Measurements from ENCODE around the gene LAIR1.

DNA sequence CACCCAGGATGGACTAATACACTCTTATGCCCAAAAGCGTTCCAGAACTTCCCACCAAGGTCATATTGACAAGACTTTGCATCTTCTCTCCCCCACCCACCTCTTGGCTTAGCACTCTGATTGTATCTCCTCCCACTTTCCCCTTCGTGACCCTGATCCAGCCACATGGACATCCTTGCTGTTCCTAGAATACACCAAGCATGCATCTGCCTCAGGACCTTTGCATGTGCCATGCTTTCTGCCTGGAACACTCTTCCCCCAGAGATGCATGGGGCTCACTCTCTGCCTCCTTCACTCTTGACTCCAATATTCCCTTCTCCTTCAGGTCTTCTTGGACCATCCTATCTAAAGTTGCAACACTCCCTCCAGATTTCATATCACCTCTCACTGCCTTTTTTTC, 16.2 kb upstream of the LAIR1 start:
- TF ChIP-seq, protein P1, sequence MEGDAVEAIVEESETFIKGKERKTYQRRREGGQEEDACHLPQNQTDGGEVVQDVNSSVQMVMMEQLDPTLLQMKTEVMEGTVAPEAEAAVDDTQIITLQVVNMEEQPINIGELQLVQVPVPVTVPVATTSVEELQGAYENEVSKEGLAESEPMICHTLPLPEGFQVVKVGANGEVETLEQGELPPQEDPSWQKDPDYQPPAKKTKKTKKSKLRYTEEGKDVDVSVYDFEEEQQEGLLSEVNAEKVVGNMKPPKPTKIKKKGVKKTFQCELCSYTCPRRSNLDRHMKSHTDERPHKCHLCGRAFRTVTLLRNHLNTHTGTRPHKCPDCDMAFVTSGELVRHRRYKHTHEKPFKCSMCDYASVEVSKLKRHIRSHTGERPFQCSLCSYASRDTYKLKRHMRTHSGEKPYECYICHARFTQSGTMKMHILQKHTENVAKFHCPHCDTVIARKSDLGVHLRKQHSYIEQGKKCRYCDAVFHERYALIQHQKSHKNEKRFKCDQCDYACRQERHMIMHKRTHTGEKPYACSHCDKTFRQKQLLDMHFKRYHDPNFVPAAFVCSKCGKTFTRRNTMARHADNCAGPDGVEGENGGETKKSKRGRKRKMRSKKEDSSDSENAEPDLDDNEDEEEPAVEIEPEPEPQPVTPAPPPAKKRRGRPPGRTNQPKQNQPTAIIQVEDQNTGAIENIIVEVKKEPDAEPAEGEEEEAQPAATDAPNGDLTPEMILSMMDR (IDR thresholded peaks at IDR 0.05), result no peak
- no peak for TF ChIP-seq ZFX (IDR thresholded peaks at IDR 0.05; ENCODE audit: borderline replicate concordance)
